ENCODE measurements around the gene C14orf132.

The C14orf132 gene

DNA sequence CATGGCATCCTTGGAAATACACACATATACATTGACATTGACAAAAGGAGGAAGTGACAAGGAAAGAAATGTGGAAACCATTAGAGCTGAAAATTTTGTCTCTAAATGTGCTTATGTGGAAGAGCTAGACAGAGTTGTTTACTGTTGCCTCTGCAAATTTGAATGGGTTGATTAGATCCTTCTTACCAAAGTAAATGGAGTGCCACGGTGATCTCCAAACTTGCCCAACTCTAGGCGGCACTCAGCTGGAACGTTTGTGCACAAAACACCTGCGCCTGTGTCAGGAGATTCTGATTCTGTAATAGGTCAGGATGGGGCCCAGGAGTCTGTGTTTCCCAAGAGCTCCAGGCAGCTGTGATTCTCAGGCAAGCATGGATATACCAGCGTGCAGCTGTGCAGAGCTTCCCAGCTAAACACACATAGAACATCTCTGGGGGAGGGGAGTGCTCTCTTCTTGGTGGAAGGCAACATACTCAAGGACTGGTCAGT lies 87.7 kb downstream of the C14orf132 start:
- TF ChIP-seq, protein P1, sequence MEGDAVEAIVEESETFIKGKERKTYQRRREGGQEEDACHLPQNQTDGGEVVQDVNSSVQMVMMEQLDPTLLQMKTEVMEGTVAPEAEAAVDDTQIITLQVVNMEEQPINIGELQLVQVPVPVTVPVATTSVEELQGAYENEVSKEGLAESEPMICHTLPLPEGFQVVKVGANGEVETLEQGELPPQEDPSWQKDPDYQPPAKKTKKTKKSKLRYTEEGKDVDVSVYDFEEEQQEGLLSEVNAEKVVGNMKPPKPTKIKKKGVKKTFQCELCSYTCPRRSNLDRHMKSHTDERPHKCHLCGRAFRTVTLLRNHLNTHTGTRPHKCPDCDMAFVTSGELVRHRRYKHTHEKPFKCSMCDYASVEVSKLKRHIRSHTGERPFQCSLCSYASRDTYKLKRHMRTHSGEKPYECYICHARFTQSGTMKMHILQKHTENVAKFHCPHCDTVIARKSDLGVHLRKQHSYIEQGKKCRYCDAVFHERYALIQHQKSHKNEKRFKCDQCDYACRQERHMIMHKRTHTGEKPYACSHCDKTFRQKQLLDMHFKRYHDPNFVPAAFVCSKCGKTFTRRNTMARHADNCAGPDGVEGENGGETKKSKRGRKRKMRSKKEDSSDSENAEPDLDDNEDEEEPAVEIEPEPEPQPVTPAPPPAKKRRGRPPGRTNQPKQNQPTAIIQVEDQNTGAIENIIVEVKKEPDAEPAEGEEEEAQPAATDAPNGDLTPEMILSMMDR (conservative IDR thresholded peaks at IDR 0.05): no peak
- no peak overlapping the region for H3K27ac ChIP-seq

DNA sequence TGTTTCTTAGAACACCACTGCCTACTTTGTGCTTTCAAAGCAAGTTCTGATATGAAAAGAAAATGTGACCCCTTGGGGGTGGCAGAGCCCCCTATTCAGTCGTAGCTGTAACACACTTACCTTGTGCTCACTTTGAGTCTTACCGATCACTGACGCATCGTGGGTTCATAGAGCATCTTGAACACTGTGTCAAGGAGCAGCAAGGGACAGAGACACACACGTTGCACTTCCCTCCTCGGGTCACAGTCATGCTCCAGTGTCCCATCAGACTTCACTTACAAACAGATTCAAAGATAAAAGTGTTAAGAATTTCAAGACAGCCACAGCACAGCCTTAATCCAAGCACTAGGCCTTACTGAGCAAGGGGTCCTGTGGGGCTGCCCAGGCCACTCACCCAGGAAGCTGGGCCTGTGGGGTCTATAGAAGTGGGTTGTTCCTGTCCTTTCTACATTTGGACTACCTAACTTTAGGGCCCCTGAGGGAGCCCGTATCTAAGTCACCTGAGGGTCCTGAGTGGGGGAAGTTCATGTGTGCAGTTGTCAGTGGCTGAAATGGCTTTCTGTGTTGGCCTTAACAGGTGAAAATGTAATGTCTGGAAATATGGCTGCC lies 90.1 kb downstream of the C14orf132 start:
- no peak overlapping the region for H3K27ac ChIP-seq
- TF ChIP-seq, protein P1 (conservative IDR thresholded peaks at IDR 0.05): no peak

DNA sequence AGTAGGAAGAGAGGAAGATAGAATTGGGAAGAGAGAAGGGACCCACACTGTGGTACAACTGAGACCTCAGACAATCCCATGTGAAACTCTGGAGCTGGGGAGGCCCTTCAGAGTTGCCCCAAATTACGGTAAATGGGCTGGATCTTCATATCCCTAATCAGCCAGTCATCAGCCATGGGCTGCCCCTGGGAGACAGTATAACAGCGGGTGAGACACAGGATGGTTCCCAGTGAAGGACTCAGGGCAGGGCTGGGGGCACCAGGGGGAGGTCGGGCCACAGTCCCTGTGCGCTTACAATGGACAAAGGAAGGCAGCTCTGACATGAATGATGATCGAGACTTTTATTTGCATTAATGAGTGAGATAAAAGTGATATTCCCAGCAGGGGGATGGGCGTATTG lies 91.2 kb downstream of the C14orf132 start:
- TF ChIP-seq, protein P1 (conservative IDR thresholded peaks at IDR 0.05): no peak
- no peak overlapping the region for H3K27ac ChIP-seq

DNA sequence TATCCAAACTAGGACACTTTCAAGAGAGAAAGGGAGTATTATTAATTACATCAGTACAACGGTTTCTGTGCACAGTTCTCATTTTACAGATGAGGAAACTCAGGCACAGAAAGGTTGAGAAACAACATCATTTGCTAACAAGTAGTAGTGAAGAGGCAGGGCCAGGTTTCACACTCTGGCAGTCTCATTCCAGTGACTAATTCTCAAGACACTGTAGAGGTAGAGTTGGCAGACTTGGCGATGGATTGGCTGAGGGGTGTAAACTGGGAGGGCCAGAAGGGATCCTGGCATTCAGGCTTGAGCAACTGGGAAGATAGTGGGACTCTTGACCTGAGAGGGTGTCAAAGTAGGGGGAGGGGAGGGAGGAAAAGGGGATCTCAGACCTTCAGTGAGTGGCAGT lies 91.7 kb downstream of the C14orf132 start:
- TF ChIP-seq, protein P1 (conservative IDR thresholded peaks at IDR 0.05): no peak
- H3K27ac ChIP-seq: no peak overlapping the region

DNA sequence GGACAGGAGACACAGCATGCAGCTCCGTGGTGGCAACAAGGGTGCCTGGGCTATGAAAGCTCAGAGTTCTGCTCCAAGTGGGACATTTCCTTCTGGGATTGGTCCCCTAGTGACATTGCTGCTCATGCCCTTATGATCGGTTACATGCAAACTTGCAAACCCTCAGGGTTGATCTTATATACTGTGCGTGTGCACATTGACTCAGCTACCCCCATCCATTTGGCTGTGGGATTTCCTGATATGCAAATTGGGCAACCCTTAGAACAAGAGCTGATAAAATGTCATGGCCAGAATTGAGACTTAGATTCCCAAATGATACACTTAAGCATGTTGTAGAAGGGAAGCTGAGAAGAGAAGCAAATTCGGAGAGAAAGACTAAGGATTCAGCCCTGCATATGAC lies 92.7 kb downstream of the C14orf132 start:
- TF ChIP-seq, protein P1 (conservative IDR thresholded peaks at IDR 0.05): no peak
- H3K27ac ChIP-seq: no peak overlapping the region

DNA sequence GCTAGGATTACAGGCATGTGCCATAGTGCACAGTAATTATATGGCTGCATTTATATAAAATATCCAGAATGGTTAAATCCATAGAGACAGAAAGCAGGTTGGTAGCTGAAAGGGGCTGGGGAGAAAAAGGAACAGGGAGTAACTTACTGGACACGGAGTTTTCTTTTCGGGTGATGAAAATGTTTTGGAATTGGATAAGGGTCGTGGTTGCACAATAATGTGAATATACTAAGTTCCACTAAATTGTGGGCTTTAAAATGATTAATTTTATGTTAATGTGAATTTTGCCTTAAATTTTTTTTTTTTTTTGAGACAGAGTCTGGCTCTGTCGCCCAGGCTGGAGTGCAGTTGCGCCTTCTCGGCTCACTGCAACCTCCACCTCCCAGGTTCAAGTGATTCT lies 95.3 kb downstream of the C14orf132 start:
- TF ChIP-seq, protein P1 (conservative IDR thresholded peaks at IDR 0.05): no peak
- H3K27ac ChIP-seq: no peak overlapping the region

DNA sequence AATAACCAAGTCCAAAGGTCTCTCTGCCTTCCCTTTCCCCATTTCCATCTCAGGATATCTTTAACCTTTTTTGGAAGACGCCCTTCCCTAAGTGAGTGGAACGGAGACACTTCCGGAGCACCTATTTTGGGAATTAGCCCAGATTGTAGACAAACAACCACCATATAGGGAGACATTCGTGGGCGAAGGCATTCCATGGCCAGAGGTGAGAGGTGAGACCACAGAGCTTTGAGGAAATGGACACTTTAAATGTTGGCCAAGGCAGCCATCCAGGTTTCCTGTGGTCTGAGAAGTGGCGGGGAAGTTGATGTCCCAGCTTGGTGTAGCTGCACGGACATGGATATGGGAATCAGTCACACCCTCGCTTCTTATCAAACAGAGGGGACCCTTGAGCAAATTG lies 96.1 kb downstream of the C14orf132 start:
- H3K27ac ChIP-seq: no peak overlapping the region
- TF ChIP-seq, protein P1 (conservative IDR thresholded peaks at IDR 0.05): no peak

All from VCaP (cell line).